HT1080 (cell line): Measurements from ENCODE around the gene TRDN. TPM values are rescaled to one million over a fixed set of nuclear protein-coding genes. Genes with fewer than 3 reads are reported as not detected.
"Not testable (repeated sequence)": the region's sequence is repeated elsewhere in the genome, so short reads cannot be mapped to it uniquely, and the experiment has no call there.

ENCODE experiments used
- DNase-seq: peaks from one replicate; pipeline ENCODE4 v3.0.0-alpha.2; 2015; ENCODE audit warnings: low read depth
- total RNA-seq: library from RNA; depleted of rRNA; stranded (reverse); fragments of >200 nt; shearing (Covaris generic); gene quantifications from 2 replicates; pipeline ENCODE4 v1.2.3, GENCODE V29; 2014

The TRDN gene
- total RNA-seq, 1 experiment from 2014 or later, result not detected

GRCh38 chr6:123565529-123565928, 71.2 kb downstream of the TRDN start:
- no peak for DNase-seq

- no peak for DNase-seq
Measured at GRCh38 chr6:123564361-123564760, 72.4 kb downstream of the TRDN start.

- DNase-seq, result no peak
Measured at GRCh38 chr6:123562677-123563076, 74.1 kb downstream of the TRDN start.

- DNase-seq, result no peak
Measured at GRCh38 chr6:123562264-123562663, 74.5 kb downstream of the TRDN start.

GRCh38 chr6:123559816-123560215, 76.9 kb downstream of the TRDN start:
- DNase-seq, result not testable (repeated sequence)

- not testable (repeated sequence) for DNase-seq
Measured at GRCh38 chr6:123557474-123557873, 79.3 kb downstream of the TRDN start.

GRCh38 chr6:123551939-123552707, 84.6 kb downstream of the TRDN start:
- DNase-seq, result no peak

- DNase-seq, result peak; percentile 9
Measured at GRCh38 chr6:123550052-123550617, 86.6 kb downstream of the TRDN start.

GRCh38 chr6:123549476-123549875, 87.3 kb downstream of the TRDN start:
- DNase-seq, result no peak

GRCh38 chr6:123547216-123547978, 89.4 kb downstream of the TRDN start:
- DNase-seq, result no peak

GRCh38 chr6:123546537-123546936, 90.2 kb downstream of the TRDN start:
- DNase-seq, result no peak

- no peak for DNase-seq
Measured at GRCh38 chr6:123541462-123541861, 95.3 kb downstream of the TRDN start.

- no peak for DNase-seq
Measured at GRCh38 chr6:123533862-123534648, 102.7 kb downstream of the TRDN start.

GRCh38 chr6:123529843-123530242, 106.9 kb downstream of the TRDN start:
- peak; percentile 42 for DNase-seq

GRCh38 chr6:123529058-123529457, 107.7 kb downstream of the TRDN start:
- DNase-seq, result no peak

GRCh38 chr6:123527406-123527805, 109.3 kb downstream of the TRDN start:
- no peak for DNase-seq

GRCh38 chr6:123526128-123526527, 110.6 kb downstream of the TRDN start:
- DNase-seq, result no peak

- no peak for DNase-seq
Measured at GRCh38 chr6:123524781-123525180, 112.0 kb downstream of the TRDN start.

GRCh38 chr6:123520217-123520616, 116.5 kb downstream of the TRDN start:
- no peak for DNase-seq

GRCh38 chr6:123519189-123519505, 117.6 kb downstream of the TRDN start:
- no peak for DNase-seq

GRCh38 chr6:123518441-123519188, 118.1 kb downstream of the TRDN start:
- DNase-seq, result no peak
